PC-9 (cell line): ENCODE results near the gene NEURL2. TPM values are rescaled to one million over a fixed set of nuclear protein-coding genes. Genes with fewer than 3 reads are reported as not detected.

ENCODE experiments used
- BruUV-seq: library from RNA; stranded (reverse); fragments of 400-500 nt; replicated peaks from 2 replicates; lab custom pipeline; 2021; lab: Mats Ljungman, UMichigan
- CTCF ChIA-PET: fragments of 300-600 bp; sonication (Branson Sonifier 250); formaldehyde crosslinking; loops from one replicate; lab custom pipeline; 2022; ENCODE audit warnings: antibody characterized with exemption; lab: Charles Lee
- POLR2A ChIA-PET: fragments of 300-600 bp; sonication (Branson Sonifier 250); formaldehyde crosslinking; loops from one replicate; lab custom pipeline; 2022; ENCODE audit warnings: antibody characterized with exemption; ENCODE audit not compliant: unreplicated experiment; lab: Charles Lee
- DNase-seq, 2 experiments: peaks; one replicate each; pipeline versions ENCODE4 v3.0.0 to v3.0.0-alpha.2; 2015 to 2022; ENCODE audit warnings: mixed read lengths in 1 of 2
- H2AFZ ChIP-seq: fragments of 200-600 bp; sonication (generic); 2 replicates; pipeline ENCODE4 v1.8.1; 2017; ENCODE audit warnings: antibody characterized with exemption
- H3F3A ChIP-seq: fragments of 200-600 bp; sonication (generic); 2 replicates; pipeline ENCODE4 v1.8.1; 2017; ENCODE audit warnings: antibody characterized with exemption, mild to moderate bottlenecking, low read depth; ENCODE audit not compliant: insufficient read depth
- H3K27ac ChIP-seq: fragments of 200-600 bp; sonication (generic); 2 replicates; pipeline ENCODE4 v1.6.1; 2016; ENCODE audit warnings: mixed run types
- H3K27me3 ChIP-seq: fragments of 200-600 bp; sonication (generic); 2 replicates; pipeline ENCODE4 v1.6.1; 2016; ENCODE audit warnings: low read depth, mixed run types; ENCODE audit not compliant: insufficient read depth
- H3K36me3 ChIP-seq: fragments of 200-600 bp; sonication (generic); 2 replicates; pipeline ENCODE4 v1.6.1; 2016; ENCODE audit warnings: low read depth, mixed run types
- H3K4me1 ChIP-seq: fragments of 200-600 bp; sonication (generic); replicated peaks from 2 replicates; pipeline ENCODE4 v1.6.1; 2016; ENCODE audit warnings: mixed run types; ENCODE audit not compliant: insufficient read depth
- H3K4me2 ChIP-seq: fragments of 200-600 bp; sonication (generic); 2 replicates; pipeline ENCODE4 v1.6.1; 2017; ENCODE audit warnings: mixed run types
- H3K4me3 ChIP-seq: fragments of 200-600 bp; sonication (generic); 2 replicates; pipeline ENCODE4 v1.6.1; 2016; ENCODE audit warnings: mixed run types
- H3K79me2 ChIP-seq: fragments of 200-600 bp; sonication (generic); 2 replicates; pipeline ENCODE4 v1.6.1; 2017; ENCODE audit warnings: low read depth, mixed run types
- H3K9me2 ChIP-seq: fragments of 200-600 bp; sonication (generic); 2 replicates; pipeline ENCODE4 v1.8.1; 2017; ENCODE audit warnings: mild to moderate bottlenecking; ENCODE audit not compliant: insufficient read depth
- H3K9me3 ChIP-seq: fragments of 200-600 bp; sonication (generic); 2 replicates; pipeline ENCODE4 v1.8.1; 2016; ENCODE audit warnings: low read depth; ENCODE audit not compliant: insufficient read depth
- H4K20me1 ChIP-seq: fragments of 200-600 bp; sonication (generic); 2 replicates; pipeline ENCODE4 v1.8.1; 2017; ENCODE audit not compliant: insufficient read depth
- EZH2 ChIP-seq: fragments of 200-600 bp; sonication (generic); IDR thresholded peaks from 2 replicates; pipeline ENCODE4 v1.8.0; 2017; ENCODE audit warnings: antibody characterized with exemption, low read depth
- intact Hi-C: fragments of 100-400 bp; cut with micrococcal nuclease; formaldehyde crosslinking; loops from one replicate; pipeline ENCODE4 v1.10.0; 2022; ENCODE audit not compliant: unreplicated experiment
- total RNA-seq: library from RNA; stranded (reverse); gene quantifications from 2 replicates; pipeline ENCODE4 v1.2.3, GENCODE V29; 2021
- TF ChIP-seq, protein P1 (sequence below): fragments of 200-600 bp; sonication (generic); conservative IDR thresholded peaks from 2 replicates; pipeline ENCODE4 v1.6.1; 2017; ENCODE audit warnings: mixed run types, antibody characterized with exemption, mild to moderate bottlenecking, moderate library complexity

The NEURL2 gene
- total RNA-seq, 1 experiment from 2014 or later: 6.5 TPM

DNA sequence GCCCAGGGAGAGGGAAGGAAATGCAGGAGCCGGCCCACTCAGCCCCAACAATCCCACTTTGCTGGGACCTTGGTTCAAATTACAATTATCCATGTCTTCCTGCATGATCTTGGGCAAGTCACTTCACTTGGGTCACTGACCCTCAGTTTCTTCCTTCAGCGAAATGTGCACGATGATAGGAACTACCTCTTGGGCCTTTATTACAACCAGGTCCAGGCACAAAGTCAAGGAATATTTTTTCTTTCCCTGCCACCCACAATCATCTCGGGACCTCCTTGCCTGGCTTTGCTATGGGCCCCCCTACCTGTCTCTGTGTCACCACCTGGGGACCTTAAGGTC, 21.3 kb upstream of the NEURL2 start:
- no peaks in the 10 kb centered on the region; the same call in 1 of the 2 replicates for H4K20me1 ChIP-seq
- no peaks in the 10 kb centered on the region for H3K9me3 ChIP-seq
- H3K9me2 ChIP-seq: no peaks in the 10 kb centered on the region
- no TSS peak for BruUV-seq
- H3K4me1 ChIP-seq: peaks cover 23% of the 10 kb centered on the region
- CTCF ChIA-PET: no interaction called here
- TF ChIP-seq, protein P1, sequence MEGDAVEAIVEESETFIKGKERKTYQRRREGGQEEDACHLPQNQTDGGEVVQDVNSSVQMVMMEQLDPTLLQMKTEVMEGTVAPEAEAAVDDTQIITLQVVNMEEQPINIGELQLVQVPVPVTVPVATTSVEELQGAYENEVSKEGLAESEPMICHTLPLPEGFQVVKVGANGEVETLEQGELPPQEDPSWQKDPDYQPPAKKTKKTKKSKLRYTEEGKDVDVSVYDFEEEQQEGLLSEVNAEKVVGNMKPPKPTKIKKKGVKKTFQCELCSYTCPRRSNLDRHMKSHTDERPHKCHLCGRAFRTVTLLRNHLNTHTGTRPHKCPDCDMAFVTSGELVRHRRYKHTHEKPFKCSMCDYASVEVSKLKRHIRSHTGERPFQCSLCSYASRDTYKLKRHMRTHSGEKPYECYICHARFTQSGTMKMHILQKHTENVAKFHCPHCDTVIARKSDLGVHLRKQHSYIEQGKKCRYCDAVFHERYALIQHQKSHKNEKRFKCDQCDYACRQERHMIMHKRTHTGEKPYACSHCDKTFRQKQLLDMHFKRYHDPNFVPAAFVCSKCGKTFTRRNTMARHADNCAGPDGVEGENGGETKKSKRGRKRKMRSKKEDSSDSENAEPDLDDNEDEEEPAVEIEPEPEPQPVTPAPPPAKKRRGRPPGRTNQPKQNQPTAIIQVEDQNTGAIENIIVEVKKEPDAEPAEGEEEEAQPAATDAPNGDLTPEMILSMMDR: no peak
- no peak for TF ChIP-seq EZH2
- 0 out of 2 replicates have a peak, but pooled peaks cover 4% of the 10 kb centered on the region for H3K36me3 ChIP-seq
- POLR2A ChIA-PET: interaction anchor here (0.5 kb wide), 1 partner anchor 10 kb away, joined by 4 read pairs; no protein-coding TSS in a partner anchor
- H2AFZ ChIP-seq: peak overlapping the region; percentile 66
- H3K4me3 ChIP-seq: peak overlapping the region; percentile 63
- peaks cover 6% of the 10 kb centered on the region for H3K79me2 ChIP-seq
- DNase-seq: no peak
- H3K27me3 ChIP-seq: no peaks in the 10 kb centered on the region
- no peak overlapping the region for H3K27ac ChIP-seq
- intact Hi-C loops: no loop called here
- H3F3A ChIP-seq: peaks cover 18% of the 10 kb centered on the region
- peak overlapping the region; percentile 77 for H3K4me2 ChIP-seq

DNA sequence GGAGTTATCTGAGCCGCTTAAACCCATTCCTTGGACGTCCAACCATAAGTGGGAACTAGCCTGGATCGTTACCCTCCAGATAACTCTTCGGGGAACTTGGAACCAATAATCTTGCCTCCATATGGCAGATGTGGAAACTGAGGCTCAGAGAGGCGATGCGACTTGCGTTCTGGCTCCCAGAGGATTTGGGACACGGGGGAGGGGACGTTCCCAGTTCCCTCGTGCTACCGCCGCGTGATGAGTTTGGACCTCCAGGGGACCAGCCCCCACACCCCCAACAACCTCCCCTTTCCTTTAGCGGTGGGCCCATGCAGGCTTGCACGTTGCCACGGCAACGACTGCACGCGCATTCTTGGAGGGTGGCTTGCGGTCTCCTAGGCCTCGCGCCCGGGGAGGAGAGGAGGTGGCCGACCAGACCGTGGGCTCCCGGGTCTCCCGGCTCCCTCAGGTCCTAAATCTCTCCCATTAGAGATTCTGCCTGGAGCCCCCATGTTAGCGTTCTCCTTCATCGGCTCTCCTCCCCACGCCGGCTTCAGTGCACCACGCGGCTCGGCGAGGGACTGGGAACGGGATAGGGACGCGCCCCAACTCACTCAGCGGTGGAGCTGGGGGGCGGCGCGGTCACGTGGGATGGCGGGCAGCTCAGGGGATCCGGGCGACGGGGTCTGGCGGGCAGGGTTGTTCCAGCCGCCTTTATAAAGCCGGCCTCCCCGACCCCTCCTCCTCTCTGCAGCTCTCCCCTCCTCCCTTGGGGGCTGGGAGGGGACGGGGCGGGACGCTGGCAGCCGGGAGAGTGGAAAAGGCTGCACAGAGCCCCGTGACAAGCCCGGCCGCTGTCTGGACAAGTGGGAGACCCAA, 20.7 kb upstream of the NEURL2 start, which contains the start of gene PLTP:
Gene PLTP, minus strand, starts transcription at position 670 of the 858 bp plus-strand sequence. CDS start 703 bp downstream, outside the sequence.
- TSS peak; percentile 82 for BruUV-seq
- Histone ChIP-seq H3K36me3 (0 out of 2 replicates have a peak, but pooled peaks cover 4% of the 10 kb centered on the region), H3K4me2 (peak within 1 kb of the TSS; percentile 77), H3K9me3 (no peaks in the 10 kb centered on the region), H3K4me3 (peak within 1 kb of the TSS; percentile 63), H3F3A (peaks cover 23% of the 10 kb centered on the region), H3K79me2 (peaks cover 6% of the 10 kb centered on the region), H3K27ac (peak within 1 kb of the TSS; percentile 38), H3K27me3 (no peaks in the 10 kb centered on the region), H2AFZ (peak within 1 kb of the TSS; percentile 66), H3K9me2 (no peaks in the 10 kb centered on the region), H3K4me1 (peaks cover 22% of the 10 kb centered on the region), H4K20me1 (no peaks in the 10 kb centered on the region; the same call in 1 of the 2 replicates)
- POLR2A ChIA-PET: interaction anchor here (0.5 to 0.6 kb wide), 3 partner anchors 11 to 886 kb away, joined by 3 to 4 read pairs (median 3); no protein-coding TSS in a partner anchor
- intact Hi-C loops: loop anchor here (2.0 kb wide), 1 partner anchor 23 kb away; the partner anchor contains the start of gene PCIF1
- DNase-seq: peak; percentile 50 to 75
- CTCF ChIA-PET: interaction anchor here (0.7 kb wide), 1 partner anchor 50 kb away, joined by 6 read pairs; no protein-coding TSS in a partner anchor
- no peak for TF ChIP-seq EZH2
- TF ChIP-seq, protein P1: no peak

DNA sequence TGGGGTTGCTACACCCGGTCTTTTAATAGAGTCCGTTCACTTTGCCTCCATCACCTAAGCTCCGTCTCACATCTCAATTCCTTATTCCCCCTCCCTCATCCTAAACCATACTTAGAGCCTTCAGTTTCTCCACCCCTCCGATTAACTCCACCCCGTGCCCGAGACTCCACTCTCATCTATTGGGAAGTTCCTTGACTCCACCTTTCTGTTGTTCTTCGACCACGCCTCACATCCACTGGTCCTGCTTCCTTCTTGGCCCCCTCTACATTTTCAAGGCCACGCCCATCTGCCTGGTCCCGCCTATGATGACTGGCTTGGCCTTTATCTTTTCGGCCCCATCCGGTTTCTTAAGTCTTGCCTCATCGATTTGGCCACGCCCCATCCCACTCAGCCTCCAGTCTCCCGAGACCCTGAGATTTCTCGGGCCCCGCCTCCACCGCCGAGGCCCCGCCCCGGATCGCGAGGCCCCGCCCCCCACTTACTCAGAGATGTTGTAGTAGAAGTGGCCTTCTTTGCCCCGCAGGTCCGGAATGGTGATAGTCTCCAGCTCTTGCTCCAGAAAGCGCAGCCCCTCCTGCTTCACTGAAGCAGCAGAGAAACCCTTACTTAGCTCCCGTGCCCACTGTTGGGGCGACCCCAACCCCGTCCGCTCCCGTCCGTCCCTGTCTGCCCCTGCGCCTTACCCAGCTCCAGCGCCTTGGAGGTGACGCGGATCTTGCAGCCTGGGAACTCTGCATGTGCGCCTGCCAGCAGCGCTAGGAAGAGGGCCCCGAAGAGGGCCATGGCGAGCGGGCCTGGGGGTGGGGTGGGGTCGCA, 19.9 kb upstream of the NEURL2 start:
- Histone ChIP-seq H2AFZ (peak overlapping the region; percentile 66), H4K20me1 (peaks cover 4% of the 10 kb centered on the region; the same call in 1 of the 2 replicates), H3K9me2 (no peaks in the 10 kb centered on the region), H3K4me3 (peak overlapping the region; percentile 63), H3K36me3 (0 out of 2 replicates have a peak, but pooled peaks cover 4% of the 10 kb centered on the region), H3K27me3 (no peaks in the 10 kb centered on the region), H3K79me2 (peaks cover 6% of the 10 kb centered on the region), H3K27ac (peak overlapping the region; percentile 38), H3F3A (peaks cover 27% of the 10 kb centered on the region), H3K4me1 (peaks cover 22% of the 10 kb centered on the region), H3K4me2 (peak overlapping the region; percentile 77), H3K9me3 (no peaks in the 10 kb centered on the region)
- peak; percentile 98 to 100 for DNase-seq
- intact Hi-C loops: loop anchor here (2.0 kb wide), 1 partner anchor 24 kb away; the partner anchor contains the start of gene PCIF1
- ChIA-PET POLR2A (interaction anchor here (0.6 kb wide), 1 partner anchor 136 kb away, joined by 4 read pairs; no protein-coding TSS in a partner anchor), CTCF (interaction anchor here (0.6 to 0.7 kb wide), 2 partner anchors 51 to 838 kb away, joined by 5 to 6 read pairs; no protein-coding TSS in a partner anchor)
- no peak for TF ChIP-seq EZH2
- TF ChIP-seq, protein P1: no peak
- TSS peak; percentile 99 for BruUV-seq
